IMR-90 (cell line): ENCODE measurements around the gene COL4A2. TPM values are rescaled to one million over a fixed set of nuclear protein-coding genes. Genes with fewer than 3 reads are reported as not detected.

Experiments
- ATAC-seq: fragments of 200-7000 bp; cut with Tn5 transposase; 2 replicates; pipeline ENCODE4 v1.9.1; 2020; ENCODE audit warnings: low read depth, mild to moderate bottlenecking, moderate library complexity
- BruUV-seq: library from RNA; stranded (reverse); fragments of 400-500 nt; replicated peaks from 2 replicates; lab custom pipeline; 2021; lab: Mats Ljungman, UMichigan
- CTCF ChIA-PET: fragments of 300-600 bp; formaldehyde crosslinking; extraction: SDS; loops from one replicate; lab custom pipeline; 2021; ENCODE audit warnings: antibody characterized with exemption; lab: Yijun Ruan, JAX
- POLR2A ChIA-PET: fragments of 300-600 bp; sonication (Branson Sonifier 250); formaldehyde crosslinking; loops from one replicate; lab custom pipeline; 2022; ENCODE audit warnings: antibody characterized with exemption; ENCODE audit not compliant: unreplicated experiment; lab: Charles Lee
- DNase-seq: peaks from one replicate; pipeline ENCODE4 v3.0.0; 2013
- H2AFZ ChIP-seq: replicated peaks from 2 replicates; pipeline ENCODE3; 2013; ENCODE audit warnings: low read length, mild to moderate bottlenecking; ENCODE audit not compliant: poor library complexity
- H2AK5ac ChIP-seq: 2 replicates; pipeline ENCODE4 v1.6.1; 2013; ENCODE audit warnings: low read depth, low read length, inconsistent platforms
- H2AK9ac ChIP-seq: replicated peaks from 2 replicates; pipeline ENCODE3; 2013; ENCODE audit warnings: mild to moderate bottlenecking, low read depth, low read length, moderate library complexity; ENCODE audit not compliant: poor library complexity
- H2BK120ac ChIP-seq: 2 replicates; pipeline ENCODE4 v1.6.1; 2013; ENCODE audit warnings: low read depth, low read length, inconsistent platforms
- H2BK15ac ChIP-seq: 3 replicates; pipeline ENCODE4 v1.6.1; 2013; ENCODE audit warnings: low read depth, low read length, inconsistent platforms
- H2BK20ac ChIP-seq: 2 replicates; pipeline ENCODE4 v1.6.1; 2013; ENCODE audit warnings: low read depth, mild to moderate bottlenecking, inconsistent platforms, low read length, moderate library complexity
- H2BK5ac ChIP-seq: 2 replicates; pipeline ENCODE4 v1.6.1; 2013; ENCODE audit warnings: mild to moderate bottlenecking, low read depth, low read length, inconsistent platforms; ENCODE audit not compliant: poor library complexity, severe bottlenecking
- H3K14ac ChIP-seq: replicated peaks from 2 replicates; pipeline ENCODE4 v1.6.1; 2013; ENCODE audit warnings: low read depth, low read length, inconsistent platforms
- H3K18ac ChIP-seq: 2 replicates; pipeline ENCODE4 v1.6.1; 2013; ENCODE audit warnings: low read depth, low read length, control low read depth
- H3K23ac ChIP-seq: 2 replicates; pipeline ENCODE4 v1.6.1; 2013; ENCODE audit warnings: low read depth, low read length, inconsistent platforms
- H3K27ac ChIP-seq: 2 replicates; pipeline ENCODE4 v1.5.1; 2013; ENCODE audit warnings: mild to moderate bottlenecking, control low read depth, low read length; ENCODE audit not compliant: insufficient read depth
- H3K27me3 ChIP-seq: 2 replicates; pipeline ENCODE4 v1.6.1; 2013; ENCODE audit warnings: low read length; ENCODE audit not compliant: control insufficient read depth, insufficient read depth
- H3K36me3 ChIP-seq: 2 replicates; pipeline ENCODE4 v1.6.1; 2013; ENCODE audit warnings: low read length, mixed read lengths; ENCODE audit not compliant: control insufficient read depth, insufficient read depth
- H3K4ac ChIP-seq: 2 replicates; pipeline ENCODE4 v1.6.1; 2013; ENCODE audit warnings: low read depth, low read length, inconsistent platforms
- H3K4me1 ChIP-seq: 2 replicates; pipeline ENCODE4 v1.6.1; 2013; ENCODE audit warnings: low read length, mixed read lengths; ENCODE audit not compliant: control insufficient read depth, insufficient read depth
- H3K4me2 ChIP-seq: 2 replicates; pipeline ENCODE4 v1.6.1; 2013; ENCODE audit warnings: low read depth, mild to moderate bottlenecking, control low read depth, low read length, moderate library complexity
- H3K4me3 ChIP-seq: 2 replicates; pipeline ENCODE4 v1.5.1; 2013; ENCODE audit warnings: low read depth, mild to moderate bottlenecking, control low read depth, low read length, moderate library complexity; ENCODE audit not compliant: insufficient read depth
- H3K56ac ChIP-seq: 2 replicates; pipeline ENCODE4 v1.6.1; 2013; ENCODE audit warnings: low read length, inconsistent platforms; ENCODE audit not compliant: insufficient read depth; ENCODE audit errors: extremely low read depth
- H3K79me1 ChIP-seq, 2 experiments: 2 replicates each; pipeline ENCODE4 v1.6.1; 2013; ENCODE audit warnings: low read length in 2 of 2, inconsistent platforms in 1 of 2, low read depth in 1 of 2
- H3K9ac ChIP-seq: 2 replicates; pipeline ENCODE4 v1.6.1; 2013; ENCODE audit warnings: low read depth, low read length, control low read depth
- H3K9me1 ChIP-seq: 2 replicates; pipeline ENCODE4 v1.6.1; 2013; ENCODE audit warnings: low read length, inconsistent platforms; ENCODE audit not compliant: insufficient read depth
- H3K9me3 ChIP-seq: 2 replicates; pipeline ENCODE4 v1.6.1; 2013; ENCODE audit warnings: low read length; ENCODE audit not compliant: control insufficient read depth, insufficient read depth
- H4K20me1 ChIP-seq: 2 replicates; pipeline ENCODE4 v1.6.1; 2013; ENCODE audit warnings: low read length, inconsistent platforms; ENCODE audit not compliant: insufficient read depth
- H4K5ac ChIP-seq: 2 replicates; pipeline ENCODE4 v1.6.1; 2013; ENCODE audit warnings: mild to moderate bottlenecking, low read depth, low read length, control low read depth
- H4K8ac ChIP-seq, 2 experiments: 2 replicates each; pipeline ENCODE4 v1.6.1; 2013; ENCODE audit warnings: low read depth in 2 of 2, low read length in 2 of 2, control low read depth in 1 of 2, inconsistent platforms in 1 of 2
- H4K91ac ChIP-seq: 2 replicates; pipeline ENCODE4 v1.6.1; 2013; ENCODE audit warnings: low read depth, low read length, inconsistent platforms; ENCODE audit not compliant: insufficient read depth
- BHLHE40 ChIP-seq: fragments of 150-350 bp; IDR thresholded peaks from 2 replicates; pipeline ENCODE4 v1.6.1; 2016; ENCODE audit warnings: mild to moderate bottlenecking, low read depth, low read length
- CEBPB ChIP-seq: IDR thresholded peaks from 2 replicates; pipeline ENCODE4 v1.6.1; 2012; ENCODE audit warnings: low read depth, low read length, improper control_type of control experiment
- CTCF ChIP-seq: conservative IDR thresholded peaks from 2 replicates; pipeline ENCODE4 v1.5.1; 2012; ENCODE audit warnings: mild to moderate bottlenecking, low read depth, low read length, improper control_type of control experiment
- MXI1 ChIP-seq: IDR thresholded peaks from 2 replicates; pipeline ENCODE4 v1.6.1; 2012; ENCODE audit warnings: low read depth, mild to moderate bottlenecking, low read length, moderate library complexity, borderline replicate concordance
- POLR2A ChIP-seq: IDR thresholded peaks from 2 replicates; pipeline ENCODE4 v1.6.1; 2012; ENCODE audit warnings: mild to moderate bottlenecking, low read depth, low read length
- RFX5 ChIP-seq: IDR thresholded peaks from 2 replicates; pipeline ENCODE4 v1.8.0; 2012; ENCODE audit warnings: low read depth, mild to moderate bottlenecking, low read length, moderate library complexity
- WGBS, 2 experiments: methylation state at CpG; one replicate each; pipeline versions ENCODE4 v1.1.5 to v1.1.7; 2013; ENCODE audit warnings: missing lambda C conversion rate in 2 of 2; ENCODE audit not compliant: insufficient read length in 1 of 2; ENCODE audit errors: extremely low coverage in 2 of 2; 5-methylcytosine and 5-hydroxymethylcytosine counted together
- dilution Hi-C: fragments of 300-500 bp; cut with HindIII; formaldehyde crosslinking; loops from one replicate; pipeline ENCODE4 v1.14.3; 2018; ENCODE audit warnings: low sequenced_read_pairs; ENCODE audit not compliant: unreplicated experiment
- in situ Hi-C: fragments of 300-500 bp; cut with MboI; formaldehyde crosslinking; loops from 3 replicates; pipeline ENCODE4 v1.14.3; 2019; ENCODE audit warnings: low sequenced_read_pairs, inconsistent platforms, mixed read lengths
- intact Hi-C: fragments of 100-400 bp; cut with micrococcal nuclease; formaldehyde crosslinking; loops from 2 replicates; pipeline ENCODE4 v1.10.0; 2022
- polyA plus RNA-seq, 3 experiments: library from polyadenylated mRNA; depleted of rRNA; stranded (reverse); fragments of >200 nt; gene quantifications; 2 replicates each; pipeline ENCODE4 v1.2.3, GENCODE V29; 2012; ENCODE audit warnings: low replicate concordance in 1 of 3
- total RNA-seq: library from RNA; depleted of rRNA; stranded (reverse); fragments of >200 nt; gene quantifications from 2 replicates; pipeline ENCODE4 v1.2.3, GENCODE V29; 2012

Gene COL4A2
- total and polyA plus RNA-seq, 2 of the 4 experiments (the other 2 are of a cell fraction) = 90.7 to 457 TPM

GRCh38 chr13:110516500-110516899, 209.4 kb downstream of the COL4A2 start:
- no peak overlapping the region for H2AK5ac ChIP-seq
- H3K56ac ChIP-seq = no peak overlapping the region
- no peak overlapping the region for H4K5ac ChIP-seq
- no peak overlapping the region for H2AK9ac ChIP-seq
- dilution Hi-C loops = no loop called here
- H2BK20ac ChIP-seq = no peak overlapping the region
- WGBS, 2 experiments = 58% methylated on average over 5 of the region's 12 CpGs; no CpG with 5 or more reads in 1 of the 2 experiments
- ChIA-PET POLR2A (no interaction called here), CTCF (interaction anchor here (0.6 kb wide), 1 partner anchor 1496 kb away, joined by 3 read pairs; no protein-coding TSS in a partner anchor)
- H2BK15ac ChIP-seq = no peak overlapping the region
- H3K14ac ChIP-seq = no peak overlapping the region
- TF ChIP-seq MXI1 (no peak), CTCF (no peak), RFX5 (no peak), CEBPB (no peak), BHLHE40 (no peak), POLR2A (no peak)
- H3K4me2 ChIP-seq = no peak overlapping the region
- intact Hi-C loops = no loop called here
- H3K36me3 ChIP-seq = peaks cover 35% of the 10 kb centered on the region
- no peak overlapping the region for H2BK5ac ChIP-seq
- no peak overlapping the region for H4K91ac ChIP-seq
- H3K4me3 ChIP-seq = no peak overlapping the region
- ATAC-seq = no peak
- no peak overlapping the region for H2BK120ac ChIP-seq
- H3K23ac ChIP-seq = no peak overlapping the region
- H3K9ac ChIP-seq = no peak overlapping the region
- BruUV-seq = no TSS peak
- no peak overlapping the region for H3K27ac ChIP-seq
- DNase-seq = no peak
- H3K4me1 ChIP-seq = no peaks in the 10 kb centered on the region; the same call in 1 of the 2 replicates
- H2AFZ ChIP-seq = no peak overlapping the region
- peaks cover 8% of the 10 kb centered on the region for H3K9me1 ChIP-seq
- H3K27me3 ChIP-seq = no peaks in the 10 kb centered on the region
- no peak overlapping the region for H3K18ac ChIP-seq
- H3K79me1 ChIP-seq = no peaks in the 10 kb centered on the region
- H4K8ac ChIP-seq = no peak overlapping the region
- H3K9me3 ChIP-seq = no peaks in the 10 kb centered on the region
- in situ Hi-C loops = no loop called here
- no peaks in the 10 kb centered on the region; the same call in 1 of the 2 replicates for H4K20me1 ChIP-seq
- H3K4ac ChIP-seq = no peak overlapping the region
